GM18858 (cell line): Measurements from ENCODE around the gene FOXK1.
"Not testable (repeated sequence)": the region's sequence is repeated elsewhere in the genome, so short reads cannot be mapped to it uniquely, and the experiment has no call there.

ENCODE experiments used
- ATAC-seq: cut with Tn5 transposase; IDR thresholded peaks from one replicate; pipeline ENCODE4 v1.9.1; 2021; ENCODE audit not compliant: unreplicated experiment

The FOXK1 gene

DNA sequence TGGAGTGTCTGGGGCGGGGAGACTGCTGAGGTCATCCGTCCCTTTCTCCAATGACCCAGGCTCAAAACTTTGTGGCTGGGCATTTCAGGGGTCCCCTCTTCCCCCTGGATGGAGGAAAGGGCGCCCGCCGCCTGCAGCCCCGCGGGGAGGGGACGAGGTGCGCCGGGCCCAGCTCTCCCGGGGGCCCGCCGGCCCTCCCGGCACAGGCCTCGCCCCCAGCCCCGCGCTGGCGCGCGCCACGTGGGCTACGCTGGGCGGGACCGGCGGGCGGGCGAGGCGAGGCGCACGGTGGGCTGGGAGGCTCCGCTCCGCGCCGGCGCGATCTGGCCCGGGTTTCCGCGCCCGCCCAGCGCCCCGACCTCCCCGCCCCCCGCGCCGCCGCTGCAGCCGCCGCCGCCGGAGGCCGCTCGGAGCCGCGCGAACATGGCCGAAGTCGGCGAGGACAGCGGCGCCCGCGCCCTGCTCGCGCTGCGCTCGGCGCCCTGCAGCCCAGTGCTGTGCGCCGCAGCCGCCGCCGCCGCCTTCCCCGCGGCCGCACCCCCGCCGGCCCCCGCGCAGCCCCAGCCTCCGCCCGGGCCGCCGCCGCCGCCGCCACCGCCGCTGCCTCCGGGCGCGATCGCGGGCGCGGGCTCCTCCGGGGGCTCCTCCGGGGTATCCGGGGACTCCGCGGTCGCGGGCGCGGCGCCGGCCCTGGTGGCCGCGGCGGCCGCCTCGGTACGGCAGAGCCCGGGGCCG lies at the start of gene FOXK1:
FOXK1 (plus strand) TSS at position 410 of the 735 bp plus-strand sequence; CDS start at position 424, 14 bp downstream.
- peak; percentile 61 for ATAC-seq

GRCh38 chr7:4633012-4633411 lies 49.1 kb upstream of the FOXK1 start:
- ATAC-seq, result no peak

DNA sequence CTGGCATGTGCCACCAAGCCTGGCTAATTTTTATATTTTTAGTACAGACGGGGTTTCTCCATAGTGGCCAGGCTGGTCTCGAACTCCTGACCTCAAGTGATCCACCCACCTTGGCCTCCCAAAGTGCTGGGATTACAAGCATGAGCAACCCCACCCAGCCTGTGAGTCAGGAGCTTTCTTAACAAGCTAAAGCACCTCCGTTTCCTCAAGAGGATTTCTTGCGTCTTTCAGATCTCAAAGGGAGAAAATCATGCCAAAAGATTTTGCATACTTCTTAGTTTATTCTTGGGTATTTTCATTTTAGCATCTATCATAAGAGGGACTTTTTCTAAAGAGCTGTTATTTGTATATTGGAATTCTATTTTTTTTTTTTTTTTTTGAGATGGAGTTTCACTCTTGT lies 47.9 kb upstream of the FOXK1 start:
- no peak for ATAC-seq

DNA sequence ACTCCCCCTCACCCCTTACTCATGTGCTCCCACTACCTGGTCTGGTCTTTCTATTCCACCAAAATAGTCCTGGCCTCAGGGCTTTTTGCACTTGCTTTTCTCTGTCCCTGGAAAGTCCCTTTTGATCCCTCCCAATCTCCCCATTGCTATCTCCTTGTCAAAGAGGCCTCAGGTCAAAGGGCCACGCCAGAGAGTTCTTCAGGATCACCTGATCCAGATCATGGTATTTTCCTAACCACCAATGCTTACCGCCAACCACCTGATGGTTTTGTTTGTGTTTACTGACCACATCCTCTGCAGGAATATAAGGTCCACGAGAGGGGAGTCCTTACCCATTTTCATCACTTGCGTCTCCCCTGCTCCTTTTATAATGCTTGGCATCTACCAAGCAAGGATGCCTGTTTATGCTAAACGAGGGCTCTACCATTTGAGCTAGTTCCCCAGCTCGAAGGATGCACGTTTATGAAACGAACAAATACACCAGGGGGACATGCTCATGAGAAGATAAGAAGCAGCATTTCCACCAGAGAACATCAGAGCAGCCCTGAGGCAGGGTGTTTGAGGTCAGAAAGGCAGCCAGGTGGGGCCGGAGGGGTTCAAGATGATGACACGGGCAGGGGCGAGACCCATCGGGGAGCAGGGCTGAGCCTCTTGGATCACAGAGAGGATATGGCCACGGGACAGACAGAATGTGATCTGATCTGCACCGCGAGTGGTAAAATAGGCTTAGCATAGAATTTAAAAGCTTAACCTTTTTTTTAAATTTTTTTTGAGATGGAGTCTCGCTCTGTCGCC lies 43.1 kb upstream of the FOXK1 start:
- no peak for ATAC-seq

GRCh38 chr7:4641091-4641666 lies 40.9 kb upstream of the FOXK1 start:
- no peak for ATAC-seq

DNA sequence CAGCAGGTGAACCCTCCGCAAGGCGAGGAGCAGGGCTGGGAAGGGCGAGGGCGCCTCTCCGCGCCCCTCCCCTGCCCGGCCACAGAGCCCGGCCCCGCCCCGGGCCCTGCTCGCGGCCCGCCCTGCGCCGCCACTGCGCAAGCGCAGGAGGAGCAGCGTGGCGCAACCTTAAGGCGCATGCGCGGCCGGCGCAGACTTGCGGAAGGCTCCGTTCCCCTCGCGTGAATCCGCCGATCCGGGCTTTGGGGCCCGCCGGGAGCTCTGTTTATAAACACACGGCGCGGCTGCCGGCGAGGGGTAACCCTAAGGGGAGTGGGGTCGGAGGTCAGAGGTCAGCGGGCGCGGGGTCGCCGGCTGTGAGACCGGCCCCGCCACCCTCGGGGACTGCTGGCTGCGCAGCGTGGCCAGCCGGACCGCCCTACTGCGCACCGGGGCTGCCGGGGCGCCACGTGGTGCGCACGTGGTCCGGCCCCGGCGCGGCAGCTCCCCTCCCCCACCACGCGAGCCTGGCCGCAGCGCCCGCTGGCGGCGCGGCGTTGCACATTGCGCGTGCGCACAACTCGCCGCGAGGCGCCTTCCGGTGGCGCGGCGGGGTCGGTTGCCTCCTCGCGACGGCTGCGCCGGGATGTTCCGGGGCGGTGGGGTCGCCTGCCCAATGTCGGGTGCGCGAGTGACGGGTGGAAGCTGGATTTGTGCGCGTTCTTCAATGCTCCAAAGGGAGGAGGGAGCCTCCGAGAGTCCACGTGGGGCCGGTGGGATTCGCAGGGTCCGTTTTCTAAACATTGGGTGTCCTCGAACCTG lies 40.2 kb upstream of the FOXK1 start:
- ATAC-seq, result peak; percentile 72

DNA sequence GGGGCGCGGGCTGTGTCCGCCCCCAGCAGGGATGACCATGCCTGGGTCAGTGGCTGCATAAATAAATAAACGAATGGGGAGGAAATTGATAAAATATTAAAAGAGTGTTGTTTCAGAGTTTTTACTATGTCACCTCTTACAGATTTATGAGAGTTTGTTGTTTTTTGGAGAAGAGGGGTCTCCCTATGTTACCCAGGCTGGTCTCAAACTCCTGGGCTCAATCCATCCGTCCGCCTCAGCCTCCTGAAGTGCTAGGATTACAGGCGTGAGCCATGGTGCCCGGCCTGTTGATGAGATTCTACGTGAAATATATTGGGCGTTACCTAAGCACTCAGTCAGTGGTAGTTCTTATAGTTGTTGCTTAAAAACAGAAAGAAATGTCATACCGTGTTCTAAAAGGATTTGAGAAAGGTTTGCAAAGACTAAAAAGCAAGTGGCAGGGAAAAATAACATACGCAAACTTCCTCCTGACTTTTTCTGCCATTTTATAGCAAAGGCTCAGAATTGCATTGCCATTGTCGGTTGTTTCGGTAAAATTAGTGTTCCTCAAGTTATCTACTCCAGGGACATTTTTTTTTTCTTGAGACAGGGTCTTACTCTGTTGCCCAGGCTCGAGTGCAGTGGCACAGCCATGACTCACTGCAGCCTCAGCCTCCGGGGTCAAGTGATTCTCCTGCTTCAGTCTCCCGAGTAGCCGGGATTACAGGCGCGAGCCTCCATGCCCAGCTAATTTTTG lies 39.5 kb upstream of the FOXK1 start:
- no peak for ATAC-seq

GRCh38 chr7:4643204-4643471 lies 39.0 kb upstream of the FOXK1 start:
- ATAC-seq, result not testable (repeated sequence)

DNA sequence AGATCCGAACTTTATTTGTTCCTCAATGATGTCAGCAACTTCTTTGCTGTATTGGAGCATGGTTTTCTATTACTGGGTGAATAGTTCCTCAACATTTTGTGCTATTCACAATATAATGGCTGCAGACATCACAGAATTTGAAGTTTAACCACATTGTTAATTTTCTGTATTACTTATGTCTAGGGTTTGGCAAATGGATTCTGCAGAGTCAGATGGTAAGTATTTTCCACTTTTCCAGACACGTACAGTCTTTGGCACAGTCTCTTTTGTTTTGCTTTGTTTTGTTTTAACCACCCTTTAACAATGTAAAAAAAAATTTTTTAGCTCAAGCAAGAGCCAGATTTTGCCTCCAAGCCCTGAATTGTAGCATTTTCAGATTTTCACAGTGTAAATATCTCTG lies 36.8 kb upstream of the FOXK1 start:
- no peak for ATAC-seq

DNA sequence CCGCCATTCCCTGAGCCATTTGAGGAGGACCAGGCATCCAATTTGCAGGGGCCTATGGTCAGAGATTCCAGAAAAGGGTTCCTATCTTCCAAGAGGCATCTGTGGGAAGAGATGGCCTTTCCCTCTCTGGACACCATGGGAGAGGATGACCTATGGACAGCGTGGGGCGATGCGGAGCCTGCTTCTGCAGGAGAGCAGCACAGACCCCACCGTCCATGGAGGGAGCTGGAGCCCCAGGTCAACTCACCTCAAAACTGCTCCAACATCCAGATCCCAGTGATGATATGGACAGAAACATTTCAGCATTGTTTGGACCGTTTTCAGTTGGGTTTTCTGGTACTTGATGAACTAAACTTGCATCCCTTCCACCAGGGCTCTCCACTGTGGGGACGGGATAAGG lies 34.0 kb upstream of the FOXK1 start:
- ATAC-seq, result no peak

DNA sequence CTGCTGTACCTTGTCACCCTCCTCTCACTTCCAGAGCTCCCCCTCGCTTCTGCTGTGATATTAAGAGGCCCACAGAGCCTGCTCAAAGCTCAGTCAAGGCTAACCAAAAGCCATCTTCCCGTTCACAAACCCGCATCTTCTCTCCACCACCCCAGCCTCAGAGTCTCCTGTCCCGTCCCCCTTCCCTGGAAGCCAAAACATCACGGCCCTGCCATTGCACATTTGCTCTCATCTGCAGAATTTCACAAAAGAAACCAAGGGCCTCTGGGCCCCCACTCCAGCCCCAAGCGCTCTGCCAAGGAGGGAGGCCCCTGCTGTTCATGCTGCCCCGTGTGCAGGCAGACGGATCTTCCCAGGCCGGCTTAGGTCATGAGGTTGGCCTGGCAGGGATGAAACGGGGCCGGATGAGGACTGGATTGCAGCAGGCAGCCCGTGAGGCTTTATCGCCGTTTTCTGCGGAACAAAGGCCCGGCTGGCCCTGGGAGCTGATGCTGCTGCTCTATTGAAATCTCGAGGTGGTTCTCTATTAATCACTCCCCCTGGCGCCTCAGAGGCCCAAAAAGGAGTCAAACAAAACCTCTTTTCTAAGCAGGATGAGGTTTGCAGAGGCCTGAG lies 31.6 kb upstream of the FOXK1 start:
- ATAC-seq, result no peak

DNA sequence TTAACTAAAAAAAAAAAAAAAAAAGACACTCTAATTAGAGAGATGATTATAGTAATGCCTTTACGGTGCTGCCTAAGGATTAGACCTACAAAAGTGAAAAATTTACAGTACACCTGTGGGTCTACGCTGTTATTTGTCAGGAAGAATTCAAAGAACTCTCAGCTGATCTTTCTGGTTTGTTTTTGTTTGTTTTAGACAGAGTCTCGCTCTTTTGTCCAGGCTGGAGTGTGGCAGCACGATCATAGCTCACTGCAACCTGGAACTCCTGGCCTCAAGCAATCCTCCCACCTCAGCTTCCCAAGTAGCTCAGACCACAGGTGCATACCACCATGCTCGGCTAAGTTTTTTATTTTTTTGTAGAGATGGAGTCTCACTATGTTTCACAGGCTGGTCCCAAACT lies 28.3 kb upstream of the FOXK1 start:
- ATAC-seq, result no peak

GRCh38 chr7:4655311-4655710 lies 26.8 kb upstream of the FOXK1 start:
- ATAC-seq, result no peak

DNA sequence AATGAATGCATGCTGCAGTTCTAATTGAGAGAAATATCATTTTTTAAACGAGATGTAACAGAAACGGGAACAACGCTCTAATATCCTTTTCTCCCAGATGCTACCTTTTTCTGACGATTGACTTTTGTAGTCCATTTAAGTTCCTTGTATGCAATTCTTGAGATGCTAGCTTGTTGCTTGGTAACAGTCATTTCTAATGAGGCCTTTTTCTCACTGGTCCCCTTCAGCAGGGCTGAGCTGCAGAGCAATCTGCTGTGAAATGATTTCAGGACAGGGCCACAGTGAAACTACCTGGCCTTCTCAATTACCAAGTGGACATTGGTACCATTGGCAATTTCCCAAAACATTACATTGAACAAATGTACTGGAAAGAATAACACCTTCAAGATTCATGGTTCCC lies 26.2 kb upstream of the FOXK1 start:
- no peak for ATAC-seq

DNA sequence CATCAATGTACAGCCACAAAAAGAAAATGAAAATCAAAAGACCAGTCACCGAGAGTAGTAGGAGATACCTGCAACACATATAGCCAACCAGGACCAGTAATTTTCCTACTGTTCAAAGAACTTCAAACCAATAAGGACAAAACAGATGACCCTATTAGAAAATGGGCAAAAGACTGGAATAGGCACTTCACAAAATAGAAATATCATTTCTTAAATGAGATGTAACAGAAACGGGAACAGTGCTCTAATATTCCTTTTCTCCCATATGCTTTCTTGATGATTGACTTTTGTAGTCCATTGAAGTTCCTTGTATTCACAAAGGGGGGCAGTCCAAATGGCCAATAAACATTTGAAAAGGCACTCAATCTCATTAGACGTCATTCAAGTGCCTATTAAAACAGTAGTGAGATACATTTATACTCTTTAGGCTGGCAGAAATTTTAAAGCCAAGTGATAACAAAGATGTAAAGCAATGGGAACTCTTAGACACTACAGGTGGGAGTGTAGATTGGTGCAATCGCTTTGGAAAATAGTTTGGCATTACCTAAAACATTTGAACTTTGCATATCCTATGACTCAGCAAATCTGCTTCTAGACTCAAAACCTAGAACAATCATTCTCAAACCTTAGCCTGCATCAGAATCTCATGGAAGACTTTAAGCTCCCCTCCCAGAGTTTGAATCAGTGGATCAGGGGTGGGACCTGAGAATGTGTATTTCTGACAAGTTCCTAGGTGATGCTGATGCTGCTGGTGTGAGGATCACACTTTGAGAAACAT lies 24.3 kb upstream of the FOXK1 start:
- no peak for ATAC-seq

GRCh38 chr7:4659551-4660286 lies 22.4 kb upstream of the FOXK1 start:
- no peak for ATAC-seq

GRCh38 chr7:4661871-4662270 lies 20.2 kb upstream of the FOXK1 start:
- no peak for ATAC-seq

- ATAC-seq, result no peak
Measured at GRCh38 chr7:4663239-4664018, 18.7 kb upstream of the FOXK1 start.
